D721Med (cell line): ENCODE measurements around the gene ADGRL3.

Source experiments
- DNase-seq: peaks from one replicate; pipeline ENCODE4 v3.0.0; 2011; ENCODE audit warnings: low spot score; ENCODE audit not compliant: insufficient read length
- FAIRE-seq: peaks from 2 replicates; lab custom pipeline; 2011; peaks lifted over from hg19 to GRCh38; lab: Jason Lieb, UNC
- CTCF ChIP-seq: IDR thresholded peaks from 2 replicates; pipeline ENCODE4 v1.5.1; 2012; ENCODE audit warnings: mild to moderate bottlenecking, control low read depth; ENCODE audit not compliant: insufficient read depth; ENCODE audit errors: missing control alignments

Gene ADGRL3

GRCh38 chr4:61462451-61463326 is 262.6 kb downstream of the ADGRL3 start:
- TF ChIP-seq CTCF, result no peak
- FAIRE-seq, result no peak
- DNase-seq, result no peak

- no peak for TF ChIP-seq CTCF
- no peak for FAIRE-seq
- DNase-seq, result no peak
Measured at GRCh38 chr4:61468024-61468720, 268.0 kb downstream of the ADGRL3 start.

GRCh38 chr4:61473306-61473705 is 273.2 kb downstream of the ADGRL3 start:
- FAIRE-seq (no peak), DNase-seq (no peak)
- TF ChIP-seq CTCF, result no peak

- TF ChIP-seq CTCF, result no peak
- FAIRE-seq, result no peak
- no peak for DNase-seq
Measured at GRCh38 chr4:61478340-61478739, 278.2 kb downstream of the ADGRL3 start.

GRCh38 chr4:61485056-61485455 is 284.9 kb downstream of the ADGRL3 start:
- TF ChIP-seq CTCF, result no peak
- peak; percentile 35 for FAIRE-seq
- DNase-seq, result no peak

GRCh38 chr4:61489927-61490326 is 289.8 kb downstream of the ADGRL3 start:
- DNase-seq (no peak), FAIRE-seq (no peak)
- no peak for TF ChIP-seq CTCF

- DNase-seq, result no peak
- no peak for FAIRE-seq
- no peak for TF ChIP-seq CTCF
Measured at GRCh38 chr4:61493041-61493440, 292.9 kb downstream of the ADGRL3 start.
